ENCODE results near the gene MMAA.
"Not testable (repeated sequence)": the region's sequence is repeated elsewhere in the genome, so short reads cannot be mapped to it uniquely, and the experiment has no call there.

The MMAA gene

GRCh38 chr4:145618932-145619638, at the start of gene MMAA:
TSS of gene MMAA (plus strand) at chr4:145619385. CDS start at chr4:145639140, 19,755 bp downstream.
- peak; percentile 31 for DNase-seq

- DNase-seq = not testable (repeated sequence)
Observed at GRCh38 chr4:145574546-145574945, 44.6 kb upstream of the MMAA start.

GRCh38 chr4:145580906-145581305, 38.3 kb upstream of the MMAA start:
- DNase-seq = no peak

GRCh38 chr4:145583191-145584055, 35.8 kb upstream of the MMAA start:
- DNase-seq = no peak

- no peak for DNase-seq
Observed at GRCh38 chr4:145587088-145587754, 32.0 kb upstream of the MMAA start.

- not testable (repeated sequence) for DNase-seq
Observed at GRCh38 chr4:145589381-145589780, 29.8 kb upstream of the MMAA start.

GRCh38 chr4:145589916-145590702, 29.1 kb upstream of the MMAA start:
- DNase-seq = no peak

GRCh38 chr4:145602129-145602760, 16.9 kb upstream of the MMAA start:
- DNase-seq = no peak

GRCh38 chr4:145605941-145606340, 13.2 kb upstream of the MMAA start:
- DNase-seq = no peak

- no peak for DNase-seq
Observed at GRCh38 chr4:145609481-145610427, 9.4 kb upstream of the MMAA start.

- no peak for DNase-seq
Observed at GRCh38 chr4:145613566-145614232, 5.5 kb upstream of the MMAA start.

- no peak for DNase-seq
Observed at GRCh38 chr4:145614233-145614610, 5.0 kb upstream of the MMAA start.

- no peak for DNase-seq
Observed at GRCh38 chr4:145618210-145618931, 814 bp upstream of the MMAA start.

- peak; percentile 31 for DNase-seq
Observed at GRCh38 chr4:145619639-145619996, 433 bp downstream of the MMAA start.

- DNase-seq = not testable (repeated sequence)
Observed at GRCh38 chr4:145622067-145622466, 2.9 kb downstream of the MMAA start.

GRCh38 chr4:145623831-145624230, 4.6 kb downstream of the MMAA start:
- DNase-seq = no peak

- DNase-seq = no peak
Observed at GRCh38 chr4:145625677-145626622, 6.8 kb downstream of the MMAA start.

- DNase-seq = no peak
Observed at GRCh38 chr4:145626623-145626982, 7.4 kb downstream of the MMAA start.

- no peak for DNase-seq
Observed at GRCh38 chr4:145635117-145635516, 15.9 kb downstream of the MMAA start.
